Mammary epithelial cell (primary cell): Measurements from ENCODE around the gene NEK7.

Source experiments
- EZH2 ChIP-seq: IDR thresholded peaks from 2 replicates; pipeline ENCODE4 v1.6.1; 2012; ENCODE audit warnings: low read length, inconsistent platforms, borderline replicate concordance
- TF ChIP-seq, protein P1 (sequence below), 2 donors: IDR thresholded peaks in 1 of 2; conservative IDR thresholded peaks in 1 of 2; 2 replicates each; pipeline ENCODE4 v1.5.1; 2011 to 2012; ENCODE audit warnings: inconsistent platforms in 2 of 2, low read length in 2 of 2, mild to moderate bottlenecking in 2 of 2, control low read depth in 1 of 2, low read depth in 1 of 2; ENCODE audit not compliant: insufficient read depth in 1 of 2; ENCODE audit errors: extremely low read depth in 1 of 2

DNA sequence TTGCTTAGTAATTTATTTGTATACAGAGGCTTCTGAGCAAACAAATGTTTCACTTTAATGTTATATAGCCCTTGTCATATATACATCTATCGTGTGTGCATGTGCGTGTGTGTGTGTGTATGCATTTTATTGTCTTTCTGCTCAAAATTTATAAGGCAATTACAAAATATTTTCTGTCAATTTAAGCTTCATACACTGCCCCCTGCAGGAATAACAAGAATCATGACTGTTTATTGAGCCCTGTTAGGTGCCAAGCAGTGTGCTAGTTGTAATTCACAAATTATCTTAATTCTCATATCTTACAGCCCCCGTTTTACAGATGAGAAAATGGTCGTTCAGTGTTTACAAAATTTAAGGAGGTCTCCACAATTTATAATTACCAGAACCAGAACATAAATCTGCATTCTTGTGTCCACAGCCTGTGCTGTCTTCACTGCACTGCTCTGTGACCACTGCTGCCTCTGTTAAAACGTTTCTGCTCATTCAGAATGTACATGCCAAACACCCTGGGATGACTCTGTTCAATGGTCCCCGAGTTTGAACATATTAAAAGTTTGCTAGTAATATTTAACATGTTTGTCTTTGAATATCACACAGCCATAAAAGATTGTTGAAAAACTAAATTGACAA is 202.3 kb downstream of the NEK7 start:
- TF ChIP-seq, protein P1, sequence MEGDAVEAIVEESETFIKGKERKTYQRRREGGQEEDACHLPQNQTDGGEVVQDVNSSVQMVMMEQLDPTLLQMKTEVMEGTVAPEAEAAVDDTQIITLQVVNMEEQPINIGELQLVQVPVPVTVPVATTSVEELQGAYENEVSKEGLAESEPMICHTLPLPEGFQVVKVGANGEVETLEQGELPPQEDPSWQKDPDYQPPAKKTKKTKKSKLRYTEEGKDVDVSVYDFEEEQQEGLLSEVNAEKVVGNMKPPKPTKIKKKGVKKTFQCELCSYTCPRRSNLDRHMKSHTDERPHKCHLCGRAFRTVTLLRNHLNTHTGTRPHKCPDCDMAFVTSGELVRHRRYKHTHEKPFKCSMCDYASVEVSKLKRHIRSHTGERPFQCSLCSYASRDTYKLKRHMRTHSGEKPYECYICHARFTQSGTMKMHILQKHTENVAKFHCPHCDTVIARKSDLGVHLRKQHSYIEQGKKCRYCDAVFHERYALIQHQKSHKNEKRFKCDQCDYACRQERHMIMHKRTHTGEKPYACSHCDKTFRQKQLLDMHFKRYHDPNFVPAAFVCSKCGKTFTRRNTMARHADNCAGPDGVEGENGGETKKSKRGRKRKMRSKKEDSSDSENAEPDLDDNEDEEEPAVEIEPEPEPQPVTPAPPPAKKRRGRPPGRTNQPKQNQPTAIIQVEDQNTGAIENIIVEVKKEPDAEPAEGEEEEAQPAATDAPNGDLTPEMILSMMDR (conservative IDR thresholded peaks at IDR 0.05 in 1 of 2, IDR thresholded peaks at IDR 0.05 in 1 of 2; ENCODE audit: extremely low read depth in 1 of 2, insufficient read depth in 1 of 2, low read depth in 1 of 2, low read length in 2 of 2) = peak; percentile 44 to 47
- TF ChIP-seq EZH2 = no peak
